H1 (cell line): ENCODE data around the gene HSPA6. TPM values are rescaled to one million over a fixed set of nuclear protein-coding genes. Genes with fewer than 3 reads are reported as not detected.

Experiments
- CTCF ChIA-PET: fragments of 300-600 bp; sonication (Branson Sonifier 250); formaldehyde crosslinking; loops from one replicate; lab custom pipeline; 2021; ENCODE audit not compliant: partially characterized antibody; lab: Charles Lee
- POLR2A ChIA-PET: fragments of 300-600 bp; sonication (Branson Sonifier 250); formaldehyde crosslinking; loops from one replicate; lab custom pipeline; 2021; ENCODE audit warnings: inconsistent platforms; ENCODE audit not compliant: partially characterized antibody; lab: Charles Lee
- DNase-seq, 2 experiments: peaks; one replicate each; pipeline versions ENCODE4 v3.0.0 to v3.0.0-alpha.2; 2010 to 2022; ENCODE audit warnings: low spot score in 2 of 2, low read depth in 1 of 2, mixed read lengths in 1 of 2
- FAIRE-seq: peaks from 2 replicates; lab custom pipeline; 2011; peaks lifted over from hg19 to GRCh38; lab: Jason Lieb, UNC
- H2AFZ ChIP-seq: 2 replicates; pipeline ENCODE4 v1.8.1; 2012; ENCODE audit warnings: low read length, inconsistent platforms
- H2AK5ac ChIP-seq: 2 replicates; pipeline ENCODE4 v1.6.1; 2013; ENCODE audit warnings: low read depth, low read length
- H2BK120ac ChIP-seq: replicated peaks from 2 replicates; pipeline ENCODE3; 2013; ENCODE audit warnings: low read depth, low read length, inconsistent platforms
- H2BK12ac ChIP-seq: 2 replicates; pipeline ENCODE4 v1.6.1; 2013; ENCODE audit warnings: low read depth, low read length
- H2BK15ac ChIP-seq: 2 replicates; pipeline ENCODE4 v1.6.1; 2013; ENCODE audit warnings: low read length
- H2BK20ac ChIP-seq: 2 replicates; pipeline ENCODE4 v1.6.1; 2013; ENCODE audit warnings: low read length
- H2BK5ac ChIP-seq: 2 replicates; pipeline ENCODE4 v1.6.1; 2013; ENCODE audit warnings: low read depth, low read length
- H3K14ac ChIP-seq: 2 replicates; pipeline ENCODE4 v1.6.1; 2013; ENCODE audit warnings: inconsistent platforms; ENCODE audit not compliant: insufficient read length
- H3K18ac ChIP-seq: 2 replicates; pipeline ENCODE4 v1.6.1; 2013; ENCODE audit warnings: low read length; ENCODE audit errors: extremely low read depth
- H3K23ac ChIP-seq: 2 replicates; pipeline ENCODE4 v1.6.1; 2013; ENCODE audit warnings: inconsistent platforms; ENCODE audit not compliant: insufficient read length
- H3K23me2 ChIP-seq: 2 replicates; pipeline ENCODE4 v1.6.1; 2013; ENCODE audit warnings: low read depth, low read length
- H3K27ac ChIP-seq: 2 replicates; pipeline ENCODE4 v1.6.1; 2011; ENCODE audit warnings: low read depth, low read length, inconsistent platforms
- H3K27me3 ChIP-seq, 4 experiments: replicated peaks in 1 of 4; 1 replicate in 1 of 4; 2 replicates in 3 of 4; pipeline versions ENCODE4 v1.6.1 to v1.8.1; 2011 to 2013; ENCODE audit warnings: low read length in 3 of 4, mild to moderate bottlenecking in 3 of 4, inconsistent platforms in 2 of 4, mixed read lengths in 2 of 4, moderate library complexity in 1 of 4; ENCODE audit not compliant: control insufficient read depth in 3 of 4, insufficient read depth in 3 of 4; ENCODE audit errors: extremely low read depth in 1 of 4
- H3K36me3 ChIP-seq, 4 experiments: 2 replicates each; pipeline versions ENCODE4 v1.6.1 to v1.8.1; 2011 to 2013; ENCODE audit warnings: mild to moderate bottlenecking in 4 of 4, low read length in 3 of 4, moderate library complexity in 2 of 4, control low read depth in 1 of 4, inconsistent platforms in 1 of 4; ENCODE audit not compliant: insufficient read depth in 4 of 4, control insufficient read depth in 2 of 4
- H3K4ac ChIP-seq: replicated peaks from 2 replicates; pipeline ENCODE3; 2013; ENCODE audit warnings: low read length, low read depth, mixed read lengths, inconsistent platforms; ENCODE audit not compliant: insufficient read length
- H3K4me1 ChIP-seq, 4 experiments: replicated peaks in 1 of 4; 1 replicate in 1 of 4; 2 replicates in 3 of 4; pipeline versions ENCODE4 v1.6.1 to v1.8.1; 2011 to 2013; ENCODE audit warnings: low read length in 3 of 4, inconsistent platforms in 2 of 4, mixed read lengths in 1 of 4; ENCODE audit not compliant: insufficient read depth in 4 of 4, control insufficient read depth in 3 of 4
- H3K4me2 ChIP-seq, 2 experiments: 2 replicates each; pipeline versions ENCODE4 v1.6.1 to v1.8.1; 2011 to 2013; ENCODE audit warnings: low read depth in 2 of 2, low read length in 2 of 2, control low read depth in 1 of 2, inconsistent platforms in 1 of 2, mild to moderate bottlenecking in 1 of 2; ENCODE audit not compliant: insufficient read depth in 1 of 2
- H3K4me3 ChIP-seq, 4 experiments: fragments of 200-600, 300-600 bp in 1 of 4; sonication (generic), shearing (Covaris generic), sonication (Bioruptor Twin) in 1 of 4; 2 replicates each; pipeline versions ENCODE4 v1.5.1 to v1.8.1; 2011 to 2016; ENCODE audit warnings: low read length in 4 of 4, low read depth in 3 of 4, control low read depth in 2 of 4, inconsistent platforms in 2 of 4, mild to moderate bottlenecking in 2 of 4, mixed read lengths in 1 of 4, moderate library complexity in 1 of 4; ENCODE audit not compliant: insufficient read depth in 2 of 4; ENCODE audit errors: extremely low read depth in 1 of 4
- H3K56ac ChIP-seq: replicated peaks from 2 replicates; pipeline ENCODE3; 2013; ENCODE audit warnings: low read depth, mild to moderate bottlenecking, mixed read lengths, low read length, inconsistent platforms; ENCODE audit not compliant: insufficient read length
- H3K79me1 ChIP-seq: 2 replicates; pipeline ENCODE4 v1.6.1; 2013; ENCODE audit warnings: low read depth, low read length, control low read depth
- H3K79me2 ChIP-seq, 2 experiments: 2 replicates each; pipeline versions ENCODE4 v1.6.1 to v1.8.1; 2012 to 2013; ENCODE audit warnings: low read length in 2 of 2, mild to moderate bottlenecking in 2 of 2, inconsistent platforms in 1 of 2; ENCODE audit not compliant: insufficient read depth in 2 of 2, control insufficient read depth in 1 of 2
- H3K9ac ChIP-seq, 4 experiments: replicated peaks in 1 of 4; 1 replicate in 1 of 4; 2 replicates in 3 of 4; pipeline versions ENCODE4 v1.6.1 to v1.8.1; 2011 to 2013; ENCODE audit warnings: low read depth in 3 of 4, low read length in 3 of 4, control low read depth in 2 of 4, mild to moderate bottlenecking in 2 of 4, moderate library complexity in 2 of 4, inconsistent platforms in 1 of 4; ENCODE audit errors: extremely low read depth in 1 of 4
- H3K9me3 ChIP-seq, 2 experiments: 2 replicates each; pipeline versions ENCODE4 v1.6.1 to v1.8.1; 2012 to 2013; ENCODE audit warnings: mild to moderate bottlenecking in 2 of 2, moderate library complexity in 2 of 2, control low read depth in 1 of 2, inconsistent platforms in 1 of 2, low read depth in 1 of 2, low read length in 1 of 2, mixed read lengths in 1 of 2; ENCODE audit not compliant: insufficient read depth in 2 of 2
- H4K20me1 ChIP-seq, 2 experiments: replicated peaks in 1 of 2; 2 replicates each; pipeline versions ENCODE3 to v1.8.1; 2011 to 2013; ENCODE audit warnings: inconsistent platforms in 2 of 2, low read length in 2 of 2, mild to moderate bottlenecking in 1 of 2; ENCODE audit not compliant: insufficient read depth in 2 of 2, control insufficient read depth in 1 of 2
- H4K5ac ChIP-seq: 2 replicates; pipeline ENCODE4 v1.6.1; 2013; ENCODE audit warnings: low read length, low read depth, mixed read lengths, inconsistent platforms; ENCODE audit not compliant: insufficient read length
- H4K8ac ChIP-seq: 2 replicates; pipeline ENCODE4 v1.8.0; 2013; ENCODE audit warnings: mild to moderate bottlenecking, moderate library complexity, low read length, inconsistent platforms; ENCODE audit not compliant: insufficient read depth; ENCODE audit errors: extremely low read depth
- H4K91ac ChIP-seq: replicated peaks from 2 replicates; pipeline ENCODE3; 2013; ENCODE audit warnings: low read length, mixed read lengths, inconsistent platforms; ENCODE audit not compliant: insufficient read length
- CEBPB ChIP-seq: IDR thresholded peaks from 2 replicates; pipeline ENCODE4 v1.6.1; 2012; ENCODE audit warnings: low read depth, low read length
- KDM1A ChIP-seq: fragments of 200-600, 300-600 bp; sonication (generic); IDR thresholded peaks from 2 replicates; pipeline ENCODE4 v1.7.1; 2016; ENCODE audit warnings: mild to moderate bottlenecking, low read length, borderline replicate concordance
- POU5F1 ChIP-seq: IDR thresholded peaks from 2 replicates; pipeline ENCODE4 v1.6.1; 2011; ENCODE audit warnings: low read depth, mild to moderate bottlenecking, low read length, moderate library complexity
- SAP30 ChIP-seq: fragments of 300-600 bp; sonication (generic); IDR thresholded peaks from 2 replicates; pipeline ENCODE4 v1.7.1; 2012; ENCODE audit warnings: low read length, moderate library complexity, mild to moderate bottlenecking, inconsistent platforms; ENCODE audit not compliant: insufficient read depth, insufficient replicate concordance
- WGBS, 2 experiments: shearing (Covaris generic) in 1 of 2; methylation state at CpG; one replicate each; pipeline versions ENCODE4 v1.1.6 to v1.1.7; 2013 to 2015; ENCODE audit warnings: low lambda C conversion rate in 2 of 2, mixed read lengths in 2 of 2, inconsistent platforms in 1 of 2, low coverage in 1 of 2, missing lambda C conversion rate in 1 of 2; ENCODE audit not compliant: insufficient replicate concordance in 2 of 2, insufficient coverage in 1 of 2, insufficient read length in 1 of 2; ENCODE audit errors: extremely low coverage in 1 of 2, missing lambda C conversion rate in 1 of 2; 5-methylcytosine and 5-hydroxymethylcytosine counted together
- polyA plus RNA-seq, 7 experiments: library from polyadenylated mRNA; depleted of rRNA in 3 of 7; stranded (reverse) in 5 of 7; unstranded in 2 of 7; fragments of >200 nt in 5 of 7; fragments of 200-250 nt in 2 of 7; gene quantifications; 1 replicate in 5 of 7; 2 replicates in 1 of 7; 4 replicates in 1 of 7; pipeline versions ENCODE4 v1.2.1 to v1.2.3, GENCODE V29; 2011 to 2013; ENCODE audit warnings: missing spikeins in 2 of 7, mixed read lengths in 2 of 7
- total RNA-seq: library from RNA; stranded (reverse); fragmentation: NEBNext Ultra II Directional; extraction: Animal tissue kit (Norgen Biotek cat#: 25700); gene quantifications from 2 replicates; pipeline ENCODE4 v1.2.1, GENCODE V29; 2021
- TF ChIP-seq, protein P1 (sequence below): IDR thresholded peaks from 2 replicates; pipeline ENCODE4 v1.6.1; 2011; ENCODE audit warnings: low read length, improper control_type of control experiment

HSPA6 gene
- total and polyA plus RNA-seq, 2 of the 8 experiments (the other 6 are each of a cell fraction or from before 2014, with no cell fraction given) = 0.06 to 0.15 TPM

DNA sequence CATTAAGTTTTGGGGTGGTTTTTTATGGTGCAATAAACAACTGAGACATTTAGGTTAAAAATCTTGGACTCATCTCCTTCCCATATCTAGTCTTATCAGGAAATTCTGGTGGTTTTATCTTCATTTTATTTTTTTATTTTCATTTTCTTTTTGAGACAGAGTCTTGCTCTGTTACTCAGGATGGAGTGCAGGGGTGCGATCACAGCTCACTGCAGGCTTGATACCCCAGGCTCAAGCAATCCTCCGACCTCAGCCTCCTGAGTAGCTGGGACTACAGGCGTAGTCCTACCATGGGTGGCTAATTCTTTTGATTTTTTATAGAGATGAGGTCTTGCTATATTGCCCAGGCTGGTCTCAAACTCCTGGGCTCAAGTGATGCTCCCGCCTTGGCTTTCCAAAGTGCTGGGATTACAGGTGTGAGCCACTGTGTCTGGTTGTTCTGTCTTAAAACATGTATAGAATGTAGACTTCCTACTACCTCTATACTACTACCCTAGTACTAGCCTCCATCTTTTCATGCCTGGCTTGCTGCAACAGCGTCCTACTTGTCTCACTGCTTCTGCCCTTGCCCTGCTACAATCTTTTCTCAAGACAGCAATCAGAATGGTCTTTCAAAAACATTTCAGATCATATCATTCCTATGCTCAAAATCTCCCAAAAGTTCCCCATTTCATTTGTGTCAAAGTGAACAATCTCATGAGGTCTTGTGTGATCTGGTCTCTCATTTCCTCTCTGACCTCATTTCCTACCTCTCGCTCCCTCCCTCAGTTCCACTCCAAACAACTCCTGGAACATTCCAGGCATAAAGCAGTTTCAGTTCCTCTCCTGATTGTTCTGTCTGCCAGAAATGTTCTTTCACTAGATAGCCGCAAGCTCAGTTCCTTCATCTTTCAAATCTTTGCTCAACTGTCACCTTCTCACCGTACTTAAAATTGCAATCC, 25.0 kb upstream of the HSPA6 start:
- H4K20me1 ChIP-seq = no peaks in the 10 kb centered on the region
- no peak overlapping the region for H3K4ac ChIP-seq
- CTCF ChIA-PET = interaction anchor here (0.8 to 1.0 kb wide), 2 partner anchors 12 kb away, joined by 3 to 4 read pairs; no protein-coding TSS in a partner anchor
- no peak overlapping the region for H3K9ac ChIP-seq
- TF ChIP-seq, protein P1, sequence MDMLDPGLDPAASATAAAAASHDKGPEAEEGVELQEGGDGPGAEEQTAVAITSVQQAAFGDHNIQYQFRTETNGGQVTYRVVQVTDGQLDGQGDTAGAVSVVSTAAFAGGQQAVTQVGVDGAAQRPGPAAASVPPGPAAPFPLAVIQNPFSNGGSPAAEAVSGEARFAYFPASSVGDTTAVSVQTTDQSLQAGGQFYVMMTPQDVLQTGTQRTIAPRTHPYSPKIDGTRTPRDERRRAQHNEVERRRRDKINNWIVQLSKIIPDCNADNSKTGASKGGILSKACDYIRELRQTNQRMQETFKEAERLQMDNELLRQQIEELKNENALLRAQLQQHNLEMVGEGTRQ = no peak
- TF ChIP-seq POU5F1 (no peak), SAP30 (no peak), CEBPB (no peak), KDM1A (no peak)
- no peak overlapping the region for H3K56ac ChIP-seq
- H4K91ac ChIP-seq = no peak overlapping the region
- no peak overlapping the region for H3K18ac ChIP-seq
- WGBS, 2 experiments = 88% methylated on average over 8 of the region's 8 CpGs; no CpG with 5 or more reads in 1 of the 2 experiments
- H3K27me3 ChIP-seq = no peaks in the 10 kb centered on the region; a peak in 1 of 7 replicates
- no peak overlapping the region for H3K14ac ChIP-seq
- no peaks in the 10 kb centered on the region for H3K36me3 ChIP-seq
- H2BK12ac ChIP-seq = no peak overlapping the region
- no peaks in the 10 kb centered on the region for H3K23me2 ChIP-seq
- peak overlapping the region; percentile 78; the same call in 1 of the 2 replicates for H2AFZ ChIP-seq
- no peaks in the 10 kb centered on the region for H3K79me2 ChIP-seq
- no peak overlapping the region for H2BK20ac ChIP-seq
- no peak overlapping the region for H3K4me2 ChIP-seq
- no peak overlapping the region for H2BK120ac ChIP-seq
- H2BK5ac ChIP-seq = no peak overlapping the region
- no peak overlapping the region for H3K4me3 ChIP-seq
- H3K27ac ChIP-seq = no peak overlapping the region
- no peak overlapping the region for H4K8ac ChIP-seq
- no peaks in the 10 kb centered on the region for H3K9me3 ChIP-seq
- H3K23ac ChIP-seq = no peak overlapping the region
- POLR2A ChIA-PET = no interaction called here
- no peak overlapping the region for H4K5ac ChIP-seq
- no peak for FAIRE-seq
- H3K4me1 ChIP-seq = no peaks in the 10 kb centered on the region
- H3K79me1 ChIP-seq = no peaks in the 10 kb centered on the region
- no peak overlapping the region for H2BK15ac ChIP-seq
- no peak overlapping the region for H2AK5ac ChIP-seq
- no peak for DNase-seq
